ENCODE data around the gene CORO1C. TPM values are rescaled to one million over a fixed set of nuclear protein-coding genes. Genes with fewer than 3 reads are reported as not detected.

The CORO1C gene
- total RNA-seq, 4 donors from 2014 or later = 24.7 to 47.6 (median 30.9) TPM

DNA sequence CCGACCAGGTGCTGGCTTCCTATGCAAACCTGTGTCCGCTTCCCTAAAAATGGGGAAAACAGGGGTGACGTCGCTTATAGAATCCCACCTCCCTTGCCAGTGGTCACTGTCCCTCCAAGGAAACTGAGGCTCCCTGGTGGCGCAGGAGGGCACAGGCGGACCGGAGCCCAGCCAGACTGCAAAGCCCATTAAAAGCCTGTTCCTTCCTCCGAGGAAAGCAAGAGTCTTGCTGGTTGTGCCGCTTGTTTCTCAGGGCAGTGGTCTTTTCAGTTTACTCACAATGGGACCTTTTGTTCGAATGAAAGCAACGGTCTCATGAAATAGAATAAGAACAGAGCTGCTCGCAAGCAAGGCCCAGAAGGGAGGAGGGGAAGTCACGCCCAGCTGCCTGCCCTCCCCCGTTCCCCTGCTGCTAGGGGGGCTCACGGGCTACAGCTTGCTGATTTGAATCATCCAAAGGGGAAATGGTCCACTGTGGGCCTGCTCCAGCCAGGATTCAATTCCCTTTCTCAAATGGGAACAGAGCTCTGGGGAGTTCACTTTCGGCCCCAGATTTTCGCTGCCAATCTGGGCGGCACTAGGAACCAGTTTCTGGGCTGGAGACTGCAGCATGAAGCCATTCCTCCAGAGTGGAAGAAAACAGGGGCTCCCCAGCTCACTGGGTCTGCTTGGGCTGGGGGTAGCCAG, 93.0 kb downstream of the CORO1C start:
- Histone ChIP-seq H3K36me3 (no peaks in the 10 kb centered on the region), H3K4me1 (peaks cover 25 to 33% of the 10 kb centered on the region in 2 donors), H3K4me3 (no peak overlapping the region), H3K27ac (peak overlapping the region in 2 of 4 donors; percentile 6 to 18), H3K27me3 (peaks cover 0 to 11% (median 0%) of the 10 kb centered on the region in 3 donors), H3K9me3 (no peaks in the 10 kb centered on the region)
- in situ Hi-C loops (cut with MboI; ENCODE audit: low sequenced_read_pairs in 4 of 4) = loop anchor here (25.0 kb wide), 2 partner anchors 324 to 449 kb away; partner anchors contain the start of genes ALKBH2 (in 2 of the 4) and UNG (in 2 of the 4)
- TF ChIP-seq, protein P1, sequence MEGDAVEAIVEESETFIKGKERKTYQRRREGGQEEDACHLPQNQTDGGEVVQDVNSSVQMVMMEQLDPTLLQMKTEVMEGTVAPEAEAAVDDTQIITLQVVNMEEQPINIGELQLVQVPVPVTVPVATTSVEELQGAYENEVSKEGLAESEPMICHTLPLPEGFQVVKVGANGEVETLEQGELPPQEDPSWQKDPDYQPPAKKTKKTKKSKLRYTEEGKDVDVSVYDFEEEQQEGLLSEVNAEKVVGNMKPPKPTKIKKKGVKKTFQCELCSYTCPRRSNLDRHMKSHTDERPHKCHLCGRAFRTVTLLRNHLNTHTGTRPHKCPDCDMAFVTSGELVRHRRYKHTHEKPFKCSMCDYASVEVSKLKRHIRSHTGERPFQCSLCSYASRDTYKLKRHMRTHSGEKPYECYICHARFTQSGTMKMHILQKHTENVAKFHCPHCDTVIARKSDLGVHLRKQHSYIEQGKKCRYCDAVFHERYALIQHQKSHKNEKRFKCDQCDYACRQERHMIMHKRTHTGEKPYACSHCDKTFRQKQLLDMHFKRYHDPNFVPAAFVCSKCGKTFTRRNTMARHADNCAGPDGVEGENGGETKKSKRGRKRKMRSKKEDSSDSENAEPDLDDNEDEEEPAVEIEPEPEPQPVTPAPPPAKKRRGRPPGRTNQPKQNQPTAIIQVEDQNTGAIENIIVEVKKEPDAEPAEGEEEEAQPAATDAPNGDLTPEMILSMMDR (IDR thresholded peaks at IDR 0.05 in 4 of 5, conservative IDR thresholded peaks at IDR 0.05 in 1 of 5) = no peak
- no peak for TF ChIP-seq POLR2A (IDR thresholded peaks at IDR 0.05)
- no peak for ATAC-seq
- DNase-seq = peak in 1 of 2 donors; percentile 29
- intact Hi-C loops (cut with DNase I; ENCODE audit: low total_unique reads) = no loop called here

DNA sequence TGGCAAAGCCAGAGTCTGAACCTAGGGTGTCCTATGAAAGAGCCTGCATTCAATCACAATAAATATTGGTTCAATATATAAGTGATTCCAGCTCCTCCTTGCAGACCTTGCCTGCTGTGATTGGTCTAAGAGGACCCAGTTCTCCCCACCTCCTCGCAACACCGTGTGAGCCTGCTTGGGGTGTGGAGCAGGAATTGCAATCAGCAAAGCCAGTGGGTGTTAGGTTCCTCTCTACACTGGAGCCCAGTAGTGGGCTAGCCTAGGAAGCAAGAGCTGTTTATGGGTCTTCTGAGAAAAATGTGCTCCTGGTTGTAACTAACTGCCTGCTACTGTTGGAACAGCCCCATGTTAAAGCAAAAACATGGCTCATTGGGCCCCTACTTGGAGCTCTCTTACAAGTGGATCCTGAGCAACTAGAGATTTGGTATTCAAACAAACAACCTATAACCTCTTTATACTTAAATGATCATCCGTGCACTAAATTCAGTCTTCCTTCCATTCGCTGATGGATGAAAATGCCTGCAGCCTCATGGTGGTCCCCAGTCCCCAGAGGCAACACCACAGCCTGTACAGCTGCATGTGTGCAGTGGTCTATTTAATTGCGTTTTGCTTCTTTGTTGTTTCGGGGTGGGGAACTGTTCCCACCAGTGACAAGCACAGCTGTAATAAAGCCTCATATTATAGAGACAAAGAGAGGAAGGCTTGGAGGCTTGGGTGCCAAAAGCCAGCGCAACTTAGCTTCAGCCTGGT, 93.9 kb downstream of the CORO1C start:
- in situ Hi-C loops (cut with MboI; ENCODE audit: low sequenced_read_pairs in 4 of 4) (loop anchor here (25.0 kb wide), 2 partner anchors 325 to 450 kb away; partner anchors contain the start of genes ALKBH2 (in 2 of the 4) and UNG (in 2 of the 4)), intact Hi-C loops (cut with DNase I; ENCODE audit: low total_unique reads) (no loop called here)
- ATAC-seq (no peak), DNase-seq (no peak)
- Histone ChIP-seq H3K9me3 (no peaks in the 10 kb centered on the region), H3K4me3 (no peak overlapping the region), H3K27me3 (peaks cover 0 to 11% (median 0%) of the 10 kb centered on the region in 3 donors), H3K4me1 (peaks cover 18 to 26% of the 10 kb centered on the region in 2 donors), H3K36me3 (no peaks in the 10 kb centered on the region), H3K27ac (no peak overlapping the region)
- TF ChIP-seq, protein P1 (IDR thresholded peaks at IDR 0.05 in 4 of 5, conservative IDR thresholded peaks at IDR 0.05 in 1 of 5) = no peak
- TF ChIP-seq POLR2A (IDR thresholded peaks at IDR 0.05) = no peak

DNA sequence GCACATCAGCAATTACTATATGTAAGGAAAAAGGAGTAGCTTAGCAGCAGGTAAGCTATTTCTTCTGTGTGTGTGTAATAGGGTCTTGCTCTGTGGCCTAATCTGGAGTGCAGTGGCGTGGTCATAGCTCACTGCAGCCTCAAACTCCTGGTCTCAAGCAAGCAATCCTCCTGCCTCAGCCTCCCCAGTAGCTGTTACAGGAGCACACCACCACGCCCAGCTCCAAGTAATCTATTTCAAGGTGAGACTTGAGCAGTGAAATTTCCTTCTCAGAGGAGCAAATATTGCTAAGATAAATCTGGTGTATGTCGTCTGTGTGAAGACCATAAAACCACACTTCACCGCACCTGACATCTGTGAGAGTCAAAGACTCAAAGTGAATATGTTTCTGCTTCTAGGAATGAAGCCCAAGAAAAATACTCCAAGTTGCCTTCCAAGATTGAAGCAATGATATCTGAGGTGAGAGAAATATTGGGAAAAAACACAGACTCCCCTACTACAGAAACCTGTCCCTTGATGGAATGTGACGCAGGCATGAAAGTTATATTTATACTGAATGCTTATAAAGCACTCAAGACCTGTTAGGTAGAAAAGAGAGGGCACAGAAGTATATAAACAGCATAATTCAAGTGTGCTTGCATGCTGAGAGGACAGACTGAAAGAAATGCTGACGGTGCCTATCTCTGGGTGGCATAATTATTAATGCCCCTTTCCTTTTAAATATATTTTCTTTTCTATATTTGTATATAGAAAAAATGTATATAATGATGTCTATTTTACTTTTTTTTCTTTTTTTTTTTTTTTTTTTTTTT, 95.1 kb downstream of the CORO1C start:
- Histone ChIP-seq H3K9me3 (no peaks in the 10 kb centered on the region), H3K27me3 (peaks cover 0 to 11% (median 0%) of the 10 kb centered on the region in 3 donors), H3K36me3 (no peaks in the 10 kb centered on the region), H3K4me1 (peaks cover 12 to 15% of the 10 kb centered on the region in 2 donors), H3K27ac (no peak overlapping the region), H3K4me3 (no peak overlapping the region)
- in situ Hi-C loops (cut with MboI; ENCODE audit: low sequenced_read_pairs in 4 of 4) = loop anchor here (25.0 kb wide), 2 partner anchors 326 to 451 kb away; partner anchors contain the start of genes ALKBH2 (in 2 of the 4) and UNG (in 2 of the 4)
- no peak for TF ChIP-seq POLR2A (IDR thresholded peaks at IDR 0.05)
- TF ChIP-seq, protein P1 (IDR thresholded peaks at IDR 0.05 in 4 of 5, conservative IDR thresholded peaks at IDR 0.05 in 1 of 5) = no peak
- DNase-seq (no peak), ATAC-seq (no peak)
- intact Hi-C loops (cut with DNase I; ENCODE audit: low total_unique reads) = no loop called here

DNA sequence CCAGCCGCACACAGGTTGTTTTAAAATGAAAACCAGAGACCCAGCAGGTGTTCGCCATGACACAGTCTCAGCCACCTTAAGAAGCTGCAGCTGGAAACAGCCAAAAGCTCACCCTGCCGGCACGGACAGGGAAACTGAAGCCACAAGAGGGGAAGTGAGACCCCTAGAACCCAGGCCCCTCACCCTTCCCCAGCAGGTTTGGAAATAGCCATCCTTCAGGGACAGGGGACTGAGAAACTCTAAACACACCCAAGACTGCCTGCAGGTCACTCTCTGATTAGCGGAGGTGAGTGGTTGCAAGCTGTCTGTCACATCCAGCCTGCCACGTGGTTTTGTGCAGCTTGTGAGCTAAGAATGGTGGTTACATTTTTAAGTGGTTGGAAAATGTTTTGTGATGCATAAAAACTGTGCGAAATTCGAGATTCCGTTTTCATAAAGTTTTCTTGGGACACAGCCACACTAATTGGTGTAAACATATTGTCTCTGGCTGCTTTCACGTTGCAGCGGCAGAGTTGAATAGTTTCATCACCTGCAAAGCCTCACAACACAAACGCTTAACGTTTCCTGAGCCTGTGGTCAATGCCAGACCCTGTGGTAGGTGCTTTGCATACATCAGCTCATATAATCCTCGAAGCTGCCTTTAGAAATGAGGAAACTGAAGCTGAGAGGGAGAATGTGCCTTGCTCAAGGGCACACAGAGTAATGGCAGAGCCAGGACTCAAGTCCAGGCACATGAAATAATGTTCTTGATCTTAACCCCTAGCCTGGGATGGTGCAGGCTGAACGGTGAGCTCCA, 95.9 kb downstream of the CORO1C start:
- no peak for TF ChIP-seq POLR2A (IDR thresholded peaks at IDR 0.05)
- TF ChIP-seq, protein P1 (IDR thresholded peaks at IDR 0.05 in 4 of 5, conservative IDR thresholded peaks at IDR 0.05 in 1 of 5) = no peak
- H3K27me3 ChIP-seq = peaks cover 0 to 11% (median 0%) of the 10 kb centered on the region in 3 donors
- ATAC-seq (no peak), DNase-seq (no peak)
- H3K27ac ChIP-seq = no peak overlapping the region
- peaks cover 12 to 15% of the 10 kb centered on the region in 2 donors for H3K4me1 ChIP-seq
- intact Hi-C loops (cut with DNase I; ENCODE audit: low total_unique reads) = no loop called here
- H3K4me3 ChIP-seq = no peak overlapping the region
- H3K9me3 ChIP-seq = no peaks in the 10 kb centered on the region
- in situ Hi-C loops (cut with MboI; ENCODE audit: low sequenced_read_pairs in 4 of 4) = loop anchor here (25.0 kb wide), 2 partner anchors 327 to 452 kb away; partner anchors contain the start of genes ALKBH2 (in 2 of the 4) and UNG (in 2 of the 4)
- H3K36me3 ChIP-seq = no peaks in the 10 kb centered on the region
